GM23248 (cell line): ENCODE data around the gene PRR30.

Source experiments
- EZH2 ChIP-seq: fragments of 200-600 bp; sonication (generic); IDR thresholded peaks from 2 replicates; pipeline ENCODE4 v1.6.1; 2018; ENCODE audit warnings: antibody characterized with exemption, mild to moderate bottlenecking; ENCODE audit not compliant: insufficient read depth, poor library complexity, severe bottlenecking
- EZH2phosphoT487 ChIP-seq: fragments of 200-600 bp; sonication (generic); IDR thresholded peaks from 2 replicates; pipeline ENCODE4 v1.6.1; 2018; ENCODE audit warnings: antibody characterized with exemption, moderate library complexity, mild to moderate bottlenecking, low read depth; ENCODE audit not compliant: insufficient read depth

- no peak for TF ChIP-seq EZH2
- TF ChIP-seq EZH2phosphoT487, result no peak
Observed at GRCh38 chr2:27126252-27126710, 12.9 kb downstream of the PRR30 start.
